Brain microvascular endothelial cell (primary cell): ENCODE data around the gene DVL3.

ENCODE experiments used
- DNase-seq: peaks from one replicate; pipeline ENCODE4 v3.0.0-alpha.2; 2020
- H3K27ac ChIP-seq: fragments of 250-450 bp; sonication (Bioruptor Pico); 2 replicates; pipeline ENCODE4 v1.5.1; 2020; ENCODE audit warnings: mild to moderate bottlenecking, moderate library complexity
- H3K27me3 ChIP-seq: fragments of 250-450 bp; sonication (Bioruptor Pico); replicated peaks from 2 replicates; pipeline ENCODE4 v1.5.1; 2020; ENCODE audit warnings: mild to moderate bottlenecking
- H3K36me3 ChIP-seq: fragments of 250-450 bp; sonication (Bioruptor Pico); replicated peaks from 2 replicates; pipeline ENCODE4 v1.5.1; 2020; ENCODE audit warnings: mild to moderate bottlenecking
- H3K4me3 ChIP-seq: 2 replicates; pipeline ENCODE4 v1.5.1; 2011; ENCODE audit warnings: low read depth, mild to moderate bottlenecking, control low read depth, low read length, moderate library complexity
- CTCF ChIP-seq: IDR thresholded peaks from 2 replicates; pipeline ENCODE4 v1.5.1; 2011; ENCODE audit warnings: low read depth, mild to moderate bottlenecking, moderate library complexity, low read length, control low read depth, inconsistent platforms; ENCODE audit errors: missing control alignments
- in situ Hi-C: cut with HindIII; loops from 2 replicates; pipeline ENCODE4 v1.10.0; 2017; ENCODE audit warnings: low sequenced_read_pairs, low pct_ligation_motif_present

Gene DVL3

GRCh38 chr3:184192889-184193288, 37.7 kb downstream of the DVL3 start:
- no peak for DNase-seq
- in situ Hi-C loops, result no loop called here
- no peaks in the 10 kb centered on the region for H3K27me3 ChIP-seq
- no peak for TF ChIP-seq CTCF
- H3K36me3 ChIP-seq, result peaks cover 67% of the 10 kb centered on the region
- H3K4me3 ChIP-seq, result no peak overlapping the region
- H3K27ac ChIP-seq, result no peak overlapping the region

GRCh38 chr3:184193991-184194539, 38.9 kb downstream of the DVL3 start:
- TF ChIP-seq CTCF, result no peak
- Histone ChIP-seq H3K27ac (no peak overlapping the region), H3K27me3 (no peaks in the 10 kb centered on the region), H3K4me3 (no peak overlapping the region), H3K36me3 (peaks cover 56% of the 10 kb centered on the region)
- in situ Hi-C loops, result no loop called here
- no peak for DNase-seq

- no peaks in the 10 kb centered on the region for H3K27me3 ChIP-seq
- no peak for TF ChIP-seq CTCF
- no peak overlapping the region for H3K27ac ChIP-seq
- DNase-seq, result no peak
- peaks cover 37% of the 10 kb centered on the region for H3K36me3 ChIP-seq
- in situ Hi-C loops, result no loop called here
- no peak overlapping the region for H3K4me3 ChIP-seq
These were observed 41.4 kb downstream of the DVL3 start for GRCh38 chr3:184196536-184196935.

- H3K27me3 ChIP-seq, result no peaks in the 10 kb centered on the region
- no peak for DNase-seq
- peaks cover 18% of the 10 kb centered on the region for H3K36me3 ChIP-seq
- no peak overlapping the region for H3K4me3 ChIP-seq
- in situ Hi-C loops, result no loop called here
- no peak for TF ChIP-seq CTCF
- no peak overlapping the region for H3K27ac ChIP-seq
These were observed 43.3 kb downstream of the DVL3 start for GRCh38 chr3:184198509-184198908.

- DNase-seq, result no peak
- Histone ChIP-seq H3K36me3 (peaks cover 6% of the 10 kb centered on the region), H3K4me3 (no peak overlapping the region), H3K27me3 (no peaks in the 10 kb centered on the region), H3K27ac (no peak overlapping the region)
- TF ChIP-seq CTCF, result no peak
- in situ Hi-C loops, result no loop called here
These were observed 45.6 kb downstream of the DVL3 start for GRCh38 chr3:184200825-184201224.

GRCh38 chr3:184203526-184203925, 48.3 kb downstream of the DVL3 start:
- H3K27me3 ChIP-seq, result no peaks in the 10 kb centered on the region
- in situ Hi-C loops, result no loop called here
- no peak overlapping the region for H3K4me3 ChIP-seq
- no peak overlapping the region for H3K27ac ChIP-seq
- DNase-seq, result no peak
- no peak for TF ChIP-seq CTCF
- H3K36me3 ChIP-seq, result no peaks in the 10 kb centered on the region
